Measurements from ENCODE around the gene NSMCE1. TPM values are rescaled to one million over a fixed set of nuclear protein-coding genes. Genes with fewer than 3 reads are reported as not detected.
A peak's percentile ranks its signal among the peaks of the same experiment; 100 is the strongest.

The NSMCE1 gene, protein sequence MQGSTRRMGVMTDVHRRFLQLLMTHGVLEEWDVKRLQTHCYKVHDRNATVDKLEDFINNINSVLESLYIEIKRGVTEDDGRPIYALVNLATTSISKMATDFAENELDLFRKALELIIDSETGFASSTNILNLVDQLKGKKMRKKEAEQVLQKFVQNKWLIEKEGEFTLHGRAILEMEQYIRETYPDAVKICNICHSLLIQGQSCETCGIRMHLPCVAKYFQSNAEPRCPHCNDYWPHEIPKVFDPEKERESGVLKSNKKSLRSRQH
- total RNA-seq, result 51.7 TPM

DNA sequence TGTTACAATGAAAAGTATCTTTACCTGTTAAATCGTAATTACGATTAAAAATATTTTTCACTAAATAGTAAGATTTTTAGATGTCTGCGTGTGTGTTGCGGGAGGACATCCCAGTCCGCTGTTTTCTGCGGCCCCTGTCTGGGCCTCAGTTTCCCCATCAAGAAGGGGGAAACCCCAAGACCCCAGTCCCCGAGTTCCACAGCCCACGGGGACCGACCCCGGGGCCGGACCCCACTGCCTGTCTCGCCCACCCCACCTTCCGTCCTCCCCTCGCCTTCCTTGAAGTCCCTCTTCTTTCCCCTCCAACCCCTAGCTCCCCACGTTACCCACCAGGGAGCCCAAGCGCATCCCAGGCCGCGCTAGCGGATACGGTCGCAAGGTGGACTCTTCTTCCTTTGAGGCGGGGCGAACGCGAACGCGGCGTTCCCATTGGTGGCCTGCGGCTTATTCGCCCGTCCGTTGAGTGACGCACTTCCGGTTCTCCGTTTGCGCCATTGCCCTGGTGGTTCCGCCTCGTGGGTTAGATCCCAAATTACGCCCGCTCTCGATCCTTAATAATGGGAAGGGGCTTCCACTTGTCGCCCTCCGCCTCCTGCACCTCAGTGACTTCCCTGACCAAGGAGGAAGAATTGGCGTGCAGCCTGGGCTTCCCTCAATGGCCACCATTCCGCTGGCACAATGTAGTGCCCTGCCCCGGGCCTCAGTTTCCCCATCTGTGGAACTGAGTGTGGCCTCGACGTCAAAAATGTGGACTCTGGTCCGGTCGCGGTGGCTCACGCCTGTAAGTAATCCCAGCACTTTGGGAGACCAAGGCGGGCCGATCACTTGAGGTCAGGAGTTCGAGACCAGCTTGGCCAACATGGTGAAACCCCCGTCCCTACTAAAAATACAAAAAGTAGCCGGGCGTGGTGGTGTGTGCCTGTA is at the start of gene NSMCE1:
NSMCE1 (minus strand) TSS at position 397 of the 924 bp plus-strand sequence. CDS start 11,202 bp downstream, outside the sequence.
- peaks cover 3 to 8% (median 3%) of the 10 kb centered on the region in 3 donors for H3K4me1 ChIP-seq (ENCODE audit: control insufficient read depth in 3 of 3, insufficient read depth in 3 of 3, low read length in 3 of 3)
- H3K36me3 ChIP-seq (ENCODE audit: control insufficient read depth in 3 of 3, insufficient read depth in 3 of 3, low read length in 3 of 3), result no peaks in the 10 kb centered on the region
- peak within 1 kb of the TSS; percentile 75 to 99 (median 99) for H3K4me3 ChIP-seq (ENCODE audit: low read length in 3 of 3)
- H3K9ac ChIP-seq (ENCODE audit: low read depth in 1 of 3, low read length in 3 of 3), result peak within 1 kb of the TSS; percentile 83 to 90 (median 86)
- H3K27me3 ChIP-seq (ENCODE audit: control insufficient read depth in 3 of 3, insufficient read depth in 3 of 3, low read length in 3 of 3), result no peaks in the 10 kb centered on the region
- H3K9me3 ChIP-seq (ENCODE audit: control insufficient read depth in 3 of 3, low read length in 3 of 3), result no peaks in the 10 kb centered on the region
- H3K27ac ChIP-seq (ENCODE audit: low read depth, low read length), result peak within 1 kb of the TSS; percentile 28

DNA sequence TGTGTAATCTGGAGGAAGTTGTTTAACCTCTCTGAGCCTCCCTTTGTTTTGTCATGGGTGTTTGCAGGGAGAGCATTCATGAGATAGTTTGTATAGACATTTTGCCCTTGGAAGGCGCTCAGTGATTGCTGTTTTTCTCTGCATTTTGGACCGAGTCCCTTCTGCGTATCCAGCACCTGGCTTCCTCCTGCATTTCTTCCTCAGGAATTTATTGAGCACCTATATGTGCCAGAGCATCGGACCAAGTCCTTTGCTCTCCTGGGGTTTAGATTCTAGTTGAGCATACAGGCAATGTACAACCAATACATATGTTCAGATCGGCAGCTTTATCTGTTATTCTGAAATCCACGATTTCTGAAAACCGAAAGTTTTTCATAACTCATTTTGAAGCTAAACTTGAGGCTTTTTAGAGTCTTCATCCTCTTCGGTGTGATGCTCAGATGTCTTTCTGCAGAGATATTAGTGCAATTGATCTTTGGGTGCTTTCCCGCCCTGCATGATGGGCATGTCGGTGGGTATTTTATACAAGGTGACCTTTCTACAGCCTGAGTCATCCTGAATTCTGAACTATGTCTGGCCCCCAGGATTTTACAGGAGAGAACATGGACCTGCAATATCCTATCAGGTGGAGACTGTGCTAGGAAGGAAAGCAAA is 49.3 kb upstream of the NSMCE1 start:
- H3K27ac ChIP-seq (ENCODE audit: low read depth, low read length), result no peak overlapping the region
- no peaks in the 10 kb centered on the region for H3K9me3 ChIP-seq (ENCODE audit: control insufficient read depth in 3 of 3, low read length in 3 of 3)
- H3K27me3 ChIP-seq (ENCODE audit: control insufficient read depth in 3 of 3, insufficient read depth in 3 of 3, low read length in 3 of 3), result peaks cover 2 to 12% (median 7%) of the 10 kb centered on the region in 3 donors
- no peaks in the 10 kb centered on the region for H3K36me3 ChIP-seq (ENCODE audit: control insufficient read depth in 3 of 3, insufficient read depth in 3 of 3, low read length in 3 of 3)
- no peak overlapping the region for H3K4me3 ChIP-seq (ENCODE audit: low read length in 3 of 3)
- peaks cover 12 to 42% (median 16%) of the 10 kb centered on the region in 3 donors for H3K4me1 ChIP-seq (ENCODE audit: control insufficient read depth in 3 of 3, insufficient read depth in 3 of 3, low read length in 3 of 3)
- H3K9ac ChIP-seq (ENCODE audit: low read depth in 1 of 3, low read length in 3 of 3), result no peak overlapping the region

DNA sequence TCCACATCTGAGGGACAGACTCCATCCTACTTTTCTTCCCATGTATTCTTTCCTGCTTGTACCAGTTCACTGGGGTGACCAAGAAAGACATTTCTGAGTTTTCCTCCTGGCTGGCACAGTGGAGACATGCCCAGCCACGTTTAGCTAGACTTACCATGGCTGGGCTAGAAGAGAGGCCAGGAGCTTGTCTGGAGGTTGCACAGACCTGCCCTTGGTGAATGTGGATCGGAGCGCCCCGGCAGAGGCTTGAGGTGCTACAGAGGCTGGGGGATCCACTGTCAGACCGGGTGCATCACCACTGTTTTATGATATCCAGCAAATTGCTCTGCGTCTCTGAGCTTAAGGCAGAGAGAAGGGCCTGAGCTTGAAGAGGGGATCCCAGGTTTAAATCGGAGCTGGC is 48.7 kb upstream of the NSMCE1 start:
- no peak overlapping the region for H3K9ac ChIP-seq (ENCODE audit: low read depth in 1 of 3, low read length in 3 of 3)
- no peaks in the 10 kb centered on the region for H3K9me3 ChIP-seq (ENCODE audit: control insufficient read depth in 3 of 3, low read length in 3 of 3)
- H3K4me3 ChIP-seq (ENCODE audit: low read length in 3 of 3), result no peak overlapping the region
- H3K36me3 ChIP-seq (ENCODE audit: control insufficient read depth in 3 of 3, insufficient read depth in 3 of 3, low read length in 3 of 3), result no peaks in the 10 kb centered on the region
- H3K4me1 ChIP-seq (ENCODE audit: control insufficient read depth in 3 of 3, insufficient read depth in 3 of 3, low read length in 3 of 3), result peaks cover 12 to 42% (median 16%) of the 10 kb centered on the region in 3 donors
- H3K27me3 ChIP-seq (ENCODE audit: control insufficient read depth in 3 of 3, insufficient read depth in 3 of 3, low read length in 3 of 3), result peaks cover 2 to 17% (median 12%) of the 10 kb centered on the region in 3 donors
- peak overlapping the region; percentile 95 for H3K27ac ChIP-seq (ENCODE audit: low read depth, low read length)

DNA sequence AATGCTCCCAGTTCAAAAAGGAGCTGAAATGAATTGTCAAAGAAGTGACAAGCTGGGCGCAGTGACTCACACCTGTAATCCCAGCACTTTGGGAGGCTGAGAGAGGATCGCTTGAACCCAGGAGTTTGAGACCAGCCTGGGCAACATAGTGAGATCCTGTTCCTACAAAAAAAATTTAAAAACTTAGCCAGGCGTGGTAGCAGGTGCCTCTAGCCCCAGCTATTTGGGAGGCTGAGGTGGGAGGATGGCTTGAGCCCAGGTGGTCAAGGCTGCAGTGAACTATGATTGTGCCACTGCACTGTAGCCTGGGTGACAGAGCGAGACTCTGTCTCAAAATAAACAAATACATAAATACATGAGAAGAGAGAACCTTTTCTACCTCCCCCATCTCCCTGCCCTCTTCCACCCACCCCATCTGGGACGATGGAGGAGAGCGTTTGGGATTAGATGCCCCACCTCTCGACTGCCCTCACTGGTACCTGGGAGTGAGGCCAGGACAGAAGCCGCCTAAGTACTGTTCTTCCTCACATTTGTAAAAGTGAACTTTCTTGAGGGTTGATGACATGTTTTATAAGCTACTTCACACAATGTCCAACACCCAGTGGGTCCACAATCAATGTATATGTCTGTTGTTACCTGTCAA is 47.6 kb upstream of the NSMCE1 start:
- Histone ChIP-seq H3K27ac (ENCODE audit: low read depth, low read length) (peak overlapping the region; percentile 95), H3K9ac (ENCODE audit: low read depth in 1 of 3, low read length in 3 of 3) (peak overlapping the region in 1 of 3 donors; percentile 85), H3K9me3 (ENCODE audit: control insufficient read depth in 3 of 3, low read length in 3 of 3) (no peaks in the 10 kb centered on the region), H3K4me1 (ENCODE audit: control insufficient read depth in 3 of 3, insufficient read depth in 3 of 3, low read length in 3 of 3) (peaks cover 12 to 42% (median 16%) of the 10 kb centered on the region in 3 donors), H3K27me3 (ENCODE audit: control insufficient read depth in 3 of 3, insufficient read depth in 3 of 3, low read length in 3 of 3) (peaks cover 2 to 27% (median 12%) of the 10 kb centered on the region in 3 donors), H3K4me3 (ENCODE audit: low read length in 3 of 3) (no peak overlapping the region), H3K36me3 (ENCODE audit: control insufficient read depth in 3 of 3, insufficient read depth in 3 of 3, low read length in 3 of 3) (no peaks in the 10 kb centered on the region)

DNA sequence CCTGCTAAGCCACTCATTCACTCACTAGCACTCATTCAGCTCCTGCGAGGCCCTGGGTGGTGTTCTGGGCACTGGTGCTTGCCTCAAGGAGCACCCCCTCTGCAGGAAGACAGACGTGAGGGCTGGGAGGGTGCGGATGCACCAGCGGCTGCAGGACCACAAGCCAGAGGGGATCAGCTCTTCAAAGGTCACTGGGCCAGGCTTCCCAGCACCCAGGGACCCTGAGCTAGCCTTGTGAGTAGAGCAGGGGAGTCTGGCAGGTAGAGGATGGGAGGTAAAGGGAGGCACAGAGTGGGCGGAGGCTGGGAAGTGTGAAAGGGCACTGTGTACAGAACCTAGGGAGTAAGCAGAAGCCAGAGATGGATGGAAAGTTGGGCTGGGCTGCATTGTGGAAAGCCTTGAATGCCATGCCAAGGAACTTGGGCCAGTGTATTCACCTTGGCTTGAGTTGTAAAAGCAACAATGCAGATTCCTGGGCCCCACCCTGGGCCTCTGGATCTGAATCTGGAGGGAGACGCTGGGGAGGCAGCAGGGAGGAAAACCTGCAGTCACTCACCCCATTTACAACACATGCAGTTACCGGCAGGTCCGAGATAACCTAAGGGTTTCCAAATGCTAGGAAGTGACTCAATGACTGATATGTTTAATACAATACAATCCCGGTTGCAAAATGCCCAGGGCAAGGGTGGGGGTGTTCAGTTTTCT is 46.9 kb upstream of the NSMCE1 start:
- H3K27ac ChIP-seq (ENCODE audit: low read depth, low read length), result peak overlapping the region; percentile 95
- peaks cover 12 to 38% (median 16%) of the 10 kb centered on the region in 3 donors for H3K4me1 ChIP-seq (ENCODE audit: control insufficient read depth in 3 of 3, insufficient read depth in 3 of 3, low read length in 3 of 3)
- H3K27me3 ChIP-seq (ENCODE audit: control insufficient read depth in 3 of 3, insufficient read depth in 3 of 3, low read length in 3 of 3), result peaks cover 2 to 27% (median 12%) of the 10 kb centered on the region in 3 donors
- no peaks in the 10 kb centered on the region for H3K9me3 ChIP-seq (ENCODE audit: control insufficient read depth in 3 of 3, low read length in 3 of 3)
- peak overlapping the region; percentile 13 to 85 (median 54) for H3K9ac ChIP-seq (ENCODE audit: low read depth in 1 of 3, low read length in 3 of 3)
- no peaks in the 10 kb centered on the region for H3K36me3 ChIP-seq (ENCODE audit: control insufficient read depth in 3 of 3, insufficient read depth in 3 of 3, low read length in 3 of 3)
- H3K4me3 ChIP-seq (ENCODE audit: low read length in 3 of 3), result peak overlapping the region; percentile 52 to 62 (median 56)

DNA sequence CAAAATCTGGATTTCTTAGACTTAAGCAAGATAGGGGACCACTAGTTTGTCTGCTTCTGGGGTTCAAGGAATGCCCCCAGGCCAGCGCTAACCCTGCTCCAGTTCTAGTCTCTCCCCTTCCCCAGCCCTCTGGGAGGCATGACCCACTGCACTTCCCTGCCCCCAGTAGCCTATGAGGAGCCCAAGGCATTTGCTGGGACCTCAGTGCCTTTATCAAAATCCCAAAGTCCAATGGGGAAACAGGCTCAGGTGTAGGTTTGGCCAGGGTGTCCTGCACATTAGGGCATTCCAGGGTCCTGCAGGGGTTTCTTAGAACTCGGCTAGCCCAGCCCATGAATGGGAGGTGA is 46.4 kb upstream of the NSMCE1 start:
- Histone ChIP-seq H3K27ac (ENCODE audit: low read depth, low read length) (peak overlapping the region; percentile 95), H3K9me3 (ENCODE audit: control insufficient read depth in 3 of 3, low read length in 3 of 3) (no peaks in the 10 kb centered on the region), H3K4me3 (ENCODE audit: low read length in 3 of 3) (peak overlapping the region; percentile 52 to 62 (median 56)), H3K9ac (ENCODE audit: low read depth in 1 of 3, low read length in 3 of 3) (peak overlapping the region; percentile 13 to 85 (median 54)), H3K4me1 (ENCODE audit: control insufficient read depth in 3 of 3, insufficient read depth in 3 of 3, low read length in 3 of 3) (peaks cover 12 to 35% (median 16%) of the 10 kb centered on the region in 3 donors), H3K27me3 (ENCODE audit: control insufficient read depth in 3 of 3, insufficient read depth in 3 of 3, low read length in 3 of 3) (peaks cover 2 to 27% (median 12%) of the 10 kb centered on the region in 3 donors), H3K36me3 (ENCODE audit: control insufficient read depth in 3 of 3, insufficient read depth in 3 of 3, low read length in 3 of 3) (no peaks in the 10 kb centered on the region)

DNA sequence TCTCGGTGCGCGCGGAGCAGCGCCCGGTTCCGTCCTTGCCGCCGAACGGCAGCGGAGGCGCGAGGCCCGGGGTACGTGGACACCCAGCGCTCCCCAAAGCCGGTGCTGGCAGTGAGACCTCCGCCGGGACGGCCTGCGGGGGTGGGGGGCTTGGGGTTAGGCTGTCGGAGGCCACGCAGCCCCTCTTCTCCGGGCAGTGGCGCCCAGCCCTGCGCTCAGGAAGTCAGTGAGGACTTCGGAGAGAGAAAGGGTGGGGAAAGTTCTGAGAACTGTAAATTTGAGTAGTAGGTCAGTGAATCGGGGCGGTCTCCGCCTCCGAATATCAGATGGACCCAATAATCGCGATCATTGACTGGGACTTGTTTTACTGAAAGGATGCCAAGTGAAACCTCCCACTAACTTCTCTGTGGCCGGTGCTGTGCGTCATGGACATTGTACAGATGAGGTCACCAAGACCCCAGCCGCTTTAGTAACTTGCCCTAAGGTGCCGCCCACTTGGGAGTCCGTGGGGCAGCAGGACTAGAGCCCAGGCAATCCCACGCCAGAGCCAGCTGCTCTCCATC is 45.7 kb upstream of the NSMCE1 start:
- Histone ChIP-seq H3K9me3 (ENCODE audit: control insufficient read depth in 3 of 3, low read length in 3 of 3) (no peaks in the 10 kb centered on the region), H3K4me1 (ENCODE audit: control insufficient read depth in 3 of 3, insufficient read depth in 3 of 3, low read length in 3 of 3) (peaks cover 12 to 35% (median 16%) of the 10 kb centered on the region in 3 donors), H3K27ac (ENCODE audit: low read depth, low read length) (peak overlapping the region; percentile 95), H3K9ac (ENCODE audit: low read depth in 1 of 3, low read length in 3 of 3) (peak overlapping the region; percentile 82 to 85 (median 83)), H3K27me3 (ENCODE audit: control insufficient read depth in 3 of 3, insufficient read depth in 3 of 3, low read length in 3 of 3) (peaks cover 2 to 27% (median 12%) of the 10 kb centered on the region in 3 donors), H3K4me3 (ENCODE audit: low read length in 3 of 3) (peak overlapping the region; percentile 66 to 75 (median 69)), H3K36me3 (ENCODE audit: control insufficient read depth in 3 of 3, insufficient read depth in 3 of 3, low read length in 3 of 3) (no peaks in the 10 kb centered on the region)

DNA sequence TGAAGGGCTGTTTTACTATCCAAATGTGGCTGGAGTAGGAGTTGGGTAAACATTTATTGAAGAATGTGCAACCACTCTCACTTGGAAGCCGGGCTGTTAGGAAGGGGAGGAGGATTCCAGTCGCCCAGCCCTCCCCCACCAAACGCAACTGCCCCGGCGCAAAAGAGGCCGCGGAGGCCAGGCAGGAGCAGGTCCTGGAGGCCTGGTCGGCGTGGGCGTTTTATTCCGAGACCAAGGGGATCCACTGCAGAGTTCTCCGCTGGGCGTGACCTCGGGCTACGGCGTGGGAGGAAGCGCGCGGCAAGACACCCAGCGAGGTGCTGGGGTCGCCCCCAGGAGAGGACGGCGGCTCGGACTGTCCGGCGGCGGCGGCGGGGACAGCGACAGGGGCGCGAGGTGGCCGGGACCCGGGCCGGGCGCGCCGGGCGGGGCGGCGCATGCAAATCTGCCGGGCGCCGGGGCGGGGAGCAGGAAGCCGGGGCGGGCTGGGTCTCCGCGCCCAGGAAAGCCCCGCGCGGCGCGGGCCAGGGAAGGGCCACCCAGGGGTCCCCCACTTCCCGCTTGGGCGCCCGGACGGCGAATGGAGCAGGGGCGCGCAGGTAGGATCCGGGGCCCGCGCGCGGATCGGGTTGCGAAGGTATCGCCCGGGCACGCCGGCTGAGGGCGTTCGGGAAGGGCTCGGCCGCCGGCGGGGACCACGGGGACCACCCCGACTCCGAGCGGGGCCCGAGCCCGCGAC is 45.0 kb upstream of the NSMCE1 start, which contains the start of gene IL4R:
IL4R (plus strand) TSS at position 553 of the 739 bp plus-strand sequence. CDS start 26,230 bp downstream, outside the sequence.
- Histone ChIP-seq H3K27me3 (ENCODE audit: control insufficient read depth in 3 of 3, insufficient read depth in 3 of 3, low read length in 3 of 3) (peaks cover 0 to 27% (median 12%) of the 10 kb centered on the region in 3 donors), H3K4me1 (ENCODE audit: control insufficient read depth in 3 of 3, insufficient read depth in 3 of 3, low read length in 3 of 3) (peaks cover 12 to 32% (median 16%) of the 10 kb centered on the region in 3 donors), H3K9ac (ENCODE audit: low read depth in 1 of 3, low read length in 3 of 3) (peak within 1 kb of the TSS; percentile 82 to 85 (median 83)), H3K36me3 (ENCODE audit: control insufficient read depth in 3 of 3, insufficient read depth in 3 of 3, low read length in 3 of 3) (no peaks in the 10 kb centered on the region), H3K4me3 (ENCODE audit: low read length in 3 of 3) (peak within 1 kb of the TSS; percentile 66 to 75 (median 69)), H3K9me3 (ENCODE audit: control insufficient read depth in 3 of 3, low read length in 3 of 3) (peaks cover 0 to 3% (median 2%) of the 10 kb centered on the region in 3 donors), H3K27ac (ENCODE audit: low read depth, low read length) (peak within 1 kb of the TSS; percentile 95)
